SK-N-SH treated with all-trans-retinoic acid at 6 μM for 48 hours (cell line): ENCODE results near the gene AIMP1.

Experiments used
- ATAC-seq: fragments of 200-7000 bp; cut with Tn5 transposase; 3 replicates; pipeline ENCODE4 v1.9.1; 2020; ENCODE audit warnings: mild to moderate bottlenecking, moderate library complexity
- ARNTL ChIP-seq: fragments of 450-650 bp; formaldehyde crosslinking; IDR thresholded peaks from 2 replicates; pipeline ENCODE4 v1.5.0; 2020; ENCODE audit warnings: low read depth, mild to moderate bottlenecking, moderate library complexity, borderline replicate concordance
- BACH2 ChIP-seq: fragments of 250-450 bp; sonication (Bioruptor Pico); IDR thresholded peaks from 2 replicates; pipeline ENCODE4 v1.9.0; 2021; ENCODE audit warnings: mild to moderate bottlenecking, borderline replicate concordance
- CSDC2 ChIP-seq: fragments of 250-450 bp; sonication (Bioruptor Pico); IDR thresholded peaks from 2 replicates; pipeline ENCODE4 v1.5.0; 2020; ENCODE audit warnings: mild to moderate bottlenecking, moderate library complexity
- ESRRG ChIP-seq: fragments of 250-450 bp; sonication (Bioruptor Pico); IDR thresholded peaks from 2 replicates; pipeline ENCODE4 v1.6.1; 2021; ENCODE audit warnings: mild to moderate bottlenecking
- GLIS3 ChIP-seq: fragments of 250-450 bp; sonication (Bioruptor Pico); IDR thresholded peaks from 2 replicates; pipeline ENCODE4 v1.5.0; 2020; ENCODE audit warnings: mild to moderate bottlenecking, moderate library complexity
- ISL1 ChIP-seq: fragments of 250-450 bp; sonication (Bioruptor Pico); IDR thresholded peaks from 2 replicates; pipeline ENCODE4 v2.1.2; 2022; ENCODE audit warnings: mild to moderate bottlenecking, moderate library complexity
- OSR1 ChIP-seq: fragments of 250-450 bp; sonication (Bioruptor Pico); IDR thresholded peaks from 2 replicates; pipeline ENCODE4 v1.8.0; 2022; ENCODE audit warnings: moderate library complexity, mild to moderate bottlenecking, inconsistent platforms
- PPARA ChIP-seq: fragments of 250-450 bp; sonication (Bioruptor Pico); IDR thresholded peaks from 2 replicates; pipeline ENCODE4 v1.5.0; 2020; ENCODE audit warnings: mild to moderate bottlenecking, borderline replicate concordance
- RARB ChIP-seq: fragments of 250-450 bp; sonication (Bioruptor Pico); IDR thresholded peaks from 2 replicates; pipeline ENCODE4 v1.8.0; 2021; ENCODE audit warnings: mild to moderate bottlenecking, moderate library complexity
- SNAI2 ChIP-seq: fragments of 250-450 bp; sonication (Bioruptor Pico); IDR thresholded peaks from 2 replicates; pipeline ENCODE4 v1.5.0; 2020; ENCODE audit warnings: mild to moderate bottlenecking, moderate library complexity
- TCF4 ChIP-seq: fragments of 250-450 bp; sonication (Bioruptor Pico); IDR thresholded peaks from 2 replicates; pipeline ENCODE4 v1.8.0; 2021; ENCODE audit warnings: mild to moderate bottlenecking, moderate library complexity, borderline replicate concordance
- TOX ChIP-seq: fragments of 250-450 bp; sonication (Bioruptor Pico); IDR thresholded peaks from 2 replicates; pipeline ENCODE4 v1.8.0; 2021; ENCODE audit warnings: mild to moderate bottlenecking, moderate library complexity, borderline replicate concordance
- ZC3H10 ChIP-seq: fragments of 250-450 bp; sonication (Bioruptor Pico); IDR thresholded peaks from 2 replicates; pipeline ENCODE4 v1.5.1; 2021; ENCODE audit warnings: mild to moderate bottlenecking, moderate library complexity
- ZFP3 ChIP-seq: fragments of 250-450 bp; sonication (Bioruptor Pico); IDR thresholded peaks from 2 replicates; pipeline ENCODE4 v1.5.0; 2020; ENCODE audit warnings: mild to moderate bottlenecking, moderate library complexity
- ZNF565 ChIP-seq: fragments of 450-650 bp; formaldehyde crosslinking; conservative IDR thresholded peaks from 2 replicates; pipeline ENCODE4 v1.5.0; 2020; ENCODE audit warnings: low read depth, mild to moderate bottlenecking, moderate library complexity
- ZNF70 ChIP-seq: fragments of 450-650 bp; formaldehyde crosslinking; IDR thresholded peaks from 2 replicates; pipeline ENCODE4 v1.5.0; 2020; ENCODE audit warnings: mild to moderate bottlenecking, moderate library complexity
- ZNF8 ChIP-seq: fragments of 450-650 bp; formaldehyde crosslinking; IDR thresholded peaks from 2 replicates; pipeline ENCODE4 v1.5.0; 2020; ENCODE audit warnings: mild to moderate bottlenecking, moderate library complexity
- TF ChIP-seq, protein P1 (sequence below): fragments of 250-450 bp; sonication (Bioruptor Pico); IDR thresholded peaks from 2 replicates; pipeline ENCODE4 v1.8.0; 2020; ENCODE audit warnings: mild to moderate bottlenecking, moderate library complexity, borderline replicate concordance
- TF ChIP-seq, protein P2 (sequence below): fragments of 250-450 bp; sonication (Bioruptor Pico); IDR thresholded peaks from 2 replicates; pipeline ENCODE4 v1.5.1; 2021; ENCODE audit warnings: mild to moderate bottlenecking, moderate library complexity
- TF ChIP-seq, protein P3 (sequence below): fragments of 250-450 bp; sonication (Bioruptor Pico); IDR thresholded peaks from 2 replicates; pipeline ENCODE4 v1.5.0; 2020; ENCODE audit warnings: mild to moderate bottlenecking, moderate library complexity

Gene AIMP1

DNA sequence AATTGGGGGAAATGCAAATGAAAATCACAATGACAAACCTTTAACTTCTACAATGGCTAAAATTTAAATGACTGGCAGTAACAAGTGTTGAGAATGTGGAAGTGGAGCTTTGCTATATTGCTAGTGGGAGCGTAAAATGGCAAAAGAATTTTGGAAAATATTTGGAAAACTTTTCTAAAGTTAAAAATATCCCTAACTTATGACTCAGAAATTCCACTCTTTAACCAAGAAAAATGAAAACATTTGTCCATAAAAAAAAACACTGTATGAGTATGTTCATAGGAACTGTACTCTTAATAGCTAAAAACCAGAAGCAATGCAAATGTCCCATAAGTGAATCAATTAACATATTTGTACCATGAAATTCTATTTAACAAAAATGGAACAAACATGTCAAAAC lies 4.0 kb upstream of the AIMP1 start:
- TF ChIP-seq ISL1 (CRISPR knock-in tag) (peak; percentile 49; the same call in 1 of the 2 replicates), ARNTL (no peak)

DNA sequence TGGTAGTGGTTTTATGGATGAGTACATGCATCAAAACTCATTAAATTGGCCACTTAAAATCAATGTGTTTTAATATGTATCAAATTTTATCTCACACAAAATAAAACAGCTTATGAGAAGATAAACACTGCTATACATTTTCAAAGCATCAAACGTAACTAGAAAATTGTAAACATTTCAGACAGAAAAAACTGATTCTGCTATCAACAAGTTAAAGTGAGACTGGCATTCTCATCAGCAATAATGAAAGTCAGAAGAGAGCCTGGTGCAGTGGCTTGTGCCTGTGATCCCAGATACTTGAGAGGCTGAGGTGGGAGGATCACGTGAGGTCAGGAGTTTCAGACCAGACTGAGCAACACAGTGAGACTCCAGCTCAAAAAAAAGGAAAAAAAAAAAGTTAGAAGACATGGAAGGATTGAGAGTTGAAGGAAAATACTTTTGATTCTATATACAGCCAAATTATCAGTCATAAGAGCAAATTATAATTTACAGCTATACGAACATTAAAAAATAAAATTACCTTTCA lies 3.3 kb upstream of the AIMP1 start:
- TF ChIP-seq ZFP3 (CRISPR knock-in tag) (no peak), ZNF565 (no peak), OSR1 (CRISPR knock-in tag) (no peak), ZNF70 (CRISPR knock-in tag) (no peak), RARB (CRISPR knock-in tag) (no peak), TCF4 (no peak), PPARA (CRISPR knock-in tag) (no peak), ZNF8 (CRISPR knock-in tag) (no peak)
- ATAC-seq = no peak

More for the DNA sequence above, 4.0 kb upstream of the AIMP1 start:
- no peak for ATAC-seq

DNA sequence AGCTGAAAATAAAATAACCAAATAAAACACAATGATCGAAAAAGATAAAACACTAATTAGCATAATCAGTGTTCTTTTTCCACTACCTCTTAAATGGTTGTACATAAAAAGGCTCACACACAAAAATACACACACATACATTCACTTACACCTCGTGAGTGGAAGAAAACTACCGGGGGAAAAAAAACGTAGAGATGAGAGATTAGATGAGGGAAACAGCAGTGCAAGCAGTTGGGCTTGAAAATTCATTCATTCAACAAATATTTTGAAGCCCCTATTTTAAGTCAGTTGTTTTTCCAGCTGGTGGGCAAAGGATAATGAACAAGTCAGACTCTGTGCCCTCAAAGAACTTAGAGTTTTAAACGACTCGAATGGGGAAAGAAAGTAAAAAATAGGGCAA lies 1.4 kb upstream of the AIMP1 start:
- TF ChIP-seq BACH2 (CRISPR knock-in tag) (no peak), ZNF565 (no peak), TOX (CRISPR knock-in tag) (no peak), GLIS3 (CRISPR knock-in tag) (no peak), ZNF70 (CRISPR knock-in tag) (no peak)
- TF ChIP-seq, protein P1, sequence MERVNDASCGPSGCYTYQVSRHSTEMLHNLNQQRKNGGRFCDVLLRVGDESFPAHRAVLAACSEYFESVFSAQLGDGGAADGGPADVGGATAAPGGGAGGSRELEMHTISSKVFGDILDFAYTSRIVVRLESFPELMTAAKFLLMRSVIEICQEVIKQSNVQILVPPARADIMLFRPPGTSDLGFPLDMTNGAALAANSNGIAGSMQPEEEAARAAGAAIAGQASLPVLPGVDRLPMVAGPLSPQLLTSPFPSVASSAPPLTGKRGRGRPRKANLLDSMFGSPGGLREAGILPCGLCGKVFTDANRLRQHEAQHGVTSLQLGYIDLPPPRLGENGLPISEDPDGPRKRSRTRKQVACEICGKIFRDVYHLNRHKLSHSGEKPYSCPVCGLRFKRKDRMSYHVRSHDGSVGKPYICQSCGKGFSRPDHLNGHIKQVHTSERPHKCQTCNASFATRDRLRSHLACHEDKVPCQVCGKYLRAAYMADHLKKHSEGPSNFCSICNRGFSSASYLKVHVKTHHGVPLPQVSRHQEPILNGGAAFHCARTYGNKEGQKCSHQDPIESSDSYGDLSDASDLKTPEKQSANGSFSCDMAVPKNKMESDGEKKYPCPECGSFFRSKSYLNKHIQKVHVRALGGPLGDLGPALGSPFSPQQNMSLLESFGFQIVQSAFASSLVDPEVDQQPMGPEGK (CRISPR knock-in tag) = no peak
- ATAC-seq = no peak

DNA sequence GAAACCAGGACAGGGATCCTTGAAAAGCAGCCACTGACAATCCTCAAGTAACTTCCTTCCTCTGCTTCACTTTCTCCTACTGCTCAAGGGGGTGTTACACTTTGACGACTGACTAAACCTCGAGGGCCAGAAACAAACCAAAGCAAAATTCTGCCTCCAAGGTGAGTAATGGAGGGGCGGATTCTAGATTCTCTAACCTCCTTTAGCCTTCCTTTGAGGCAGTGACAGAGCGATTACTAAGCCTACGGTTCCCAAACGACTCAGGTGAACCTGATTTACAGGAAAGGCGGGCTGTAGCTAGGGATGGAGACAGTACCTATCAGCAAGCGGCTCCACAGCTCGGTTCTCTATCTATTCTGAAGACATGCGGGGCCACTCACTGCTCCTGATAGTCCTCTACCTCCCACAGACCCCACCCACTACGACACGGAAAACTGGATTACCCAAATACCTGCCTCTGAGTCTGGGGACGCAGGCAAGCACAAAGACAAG lies 828 bp upstream of the AIMP1 start:
- ATAC-seq = peak; percentile 42
- TF ChIP-seq OSR1 (CRISPR knock-in tag) (no peak), SNAI2 (CRISPR knock-in tag) (no peak), ZNF8 (CRISPR knock-in tag) (no peak), ESRRG (CRISPR knock-in tag) (no peak), ZC3H10 (CRISPR knock-in tag) (no peak), BACH2 (CRISPR knock-in tag) (no peak), ZNF565 (no peak), TOX (CRISPR knock-in tag) (no peak), ARNTL (no peak), CSDC2 (CRISPR knock-in tag) (no peak), ZFP3 (CRISPR knock-in tag) (no peak)
- TF ChIP-seq, protein P2, sequence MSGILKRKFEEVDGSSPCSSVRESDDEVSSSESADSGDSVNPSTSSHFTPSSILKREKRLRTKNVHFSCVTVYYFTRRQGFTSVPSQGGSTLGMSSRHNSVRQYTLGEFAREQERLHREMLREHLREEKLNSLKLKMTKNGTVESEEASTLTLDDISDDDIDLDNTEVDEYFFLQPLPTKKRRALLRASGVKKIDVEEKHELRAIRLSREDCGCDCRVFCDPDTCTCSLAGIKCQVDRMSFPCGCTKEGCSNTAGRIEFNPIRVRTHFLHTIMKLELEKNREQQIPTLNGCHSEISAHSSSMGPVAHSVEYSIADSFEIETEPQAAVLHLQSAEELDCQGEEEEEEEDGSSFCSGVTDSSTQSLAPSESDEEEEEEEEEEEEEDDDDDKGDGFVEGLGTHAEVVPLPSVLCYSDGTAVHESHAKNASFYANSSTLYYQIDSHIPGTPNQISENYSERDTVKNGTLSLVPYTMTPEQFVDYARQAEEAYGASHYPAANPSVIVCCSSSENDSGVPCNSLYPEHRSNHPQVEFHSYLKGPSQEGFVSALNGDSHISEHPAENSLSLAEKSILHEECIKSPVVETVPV (CRISPR knock-in tag) = no peak
- TF ChIP-seq, protein P1 (CRISPR knock-in tag) = no peak
- TF ChIP-seq, protein P3, sequence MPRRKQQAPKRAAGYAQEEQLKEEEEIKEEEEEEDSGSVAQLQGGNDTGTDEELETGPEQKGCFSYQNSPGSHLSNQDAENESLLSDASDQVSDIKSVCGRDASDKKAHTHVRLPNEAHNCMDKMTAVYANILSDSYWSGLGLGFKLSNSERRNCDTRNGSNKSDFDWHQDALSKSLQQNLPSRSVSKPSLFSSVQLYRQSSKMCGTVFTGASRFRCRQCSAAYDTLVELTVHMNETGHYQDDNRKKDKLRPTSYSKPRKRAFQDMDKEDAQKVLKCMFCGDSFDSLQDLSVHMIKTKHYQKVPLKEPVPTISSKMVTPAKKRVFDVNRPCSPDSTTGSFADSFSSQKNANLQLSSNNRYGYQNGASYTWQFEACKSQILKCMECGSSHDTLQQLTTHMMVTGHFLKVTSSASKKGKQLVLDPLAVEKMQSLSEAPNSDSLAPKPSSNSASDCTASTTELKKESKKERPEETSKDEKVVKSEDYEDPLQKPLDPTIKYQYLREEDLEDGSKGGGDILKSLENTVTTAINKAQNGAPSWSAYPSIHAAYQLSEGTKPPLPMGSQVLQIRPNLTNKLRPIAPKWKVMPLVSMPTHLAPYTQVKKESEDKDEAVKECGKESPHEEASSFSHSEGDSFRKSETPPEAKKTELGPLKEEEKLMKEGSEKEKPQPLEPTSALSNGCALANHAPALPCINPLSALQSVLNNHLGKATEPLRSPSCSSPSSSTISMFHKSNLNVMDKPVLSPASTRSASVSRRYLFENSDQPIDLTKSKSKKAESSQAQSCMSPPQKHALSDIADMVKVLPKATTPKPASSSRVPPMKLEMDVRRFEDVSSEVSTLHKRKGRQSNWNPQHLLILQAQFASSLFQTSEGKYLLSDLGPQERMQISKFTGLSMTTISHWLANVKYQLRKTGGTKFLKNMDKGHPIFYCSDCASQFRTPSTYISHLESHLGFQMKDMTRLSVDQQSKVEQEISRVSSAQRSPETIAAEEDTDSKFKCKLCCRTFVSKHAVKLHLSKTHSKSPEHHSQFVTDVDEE (CRISPR knock-in tag) = no peak
- TF ChIP-seq, all 23 proteins: peak for 0
